Hepatocyte (in vitro differentiated cells): ENCODE measurements around the gene KPNB1.

ENCODE experiments used
- EZH2phosphoT487 ChIP-seq: fragments of 200-600 bp; sonication (generic); IDR thresholded peaks from one replicate; pipeline ENCODE4 v1.6.1; 2018; ENCODE audit warnings: antibody characterized with exemption, mild to moderate bottlenecking, low read depth, moderate library complexity; ENCODE audit not compliant: unreplicated experiment, severe bottlenecking
- TF ChIP-seq, protein P1 (sequence below): fragments of 200-600 bp; sonication (generic); IDR thresholded peaks from 2 replicates; pipeline ENCODE4 v1.5.1; 2016; ENCODE audit warnings: antibody characterized with exemption, mild to moderate bottlenecking; ENCODE audit not compliant: poor library complexity

GRCh38 chr17:47703671-47704070, 54.0 kb downstream of the KPNB1 start:
- TF ChIP-seq, protein P1, sequence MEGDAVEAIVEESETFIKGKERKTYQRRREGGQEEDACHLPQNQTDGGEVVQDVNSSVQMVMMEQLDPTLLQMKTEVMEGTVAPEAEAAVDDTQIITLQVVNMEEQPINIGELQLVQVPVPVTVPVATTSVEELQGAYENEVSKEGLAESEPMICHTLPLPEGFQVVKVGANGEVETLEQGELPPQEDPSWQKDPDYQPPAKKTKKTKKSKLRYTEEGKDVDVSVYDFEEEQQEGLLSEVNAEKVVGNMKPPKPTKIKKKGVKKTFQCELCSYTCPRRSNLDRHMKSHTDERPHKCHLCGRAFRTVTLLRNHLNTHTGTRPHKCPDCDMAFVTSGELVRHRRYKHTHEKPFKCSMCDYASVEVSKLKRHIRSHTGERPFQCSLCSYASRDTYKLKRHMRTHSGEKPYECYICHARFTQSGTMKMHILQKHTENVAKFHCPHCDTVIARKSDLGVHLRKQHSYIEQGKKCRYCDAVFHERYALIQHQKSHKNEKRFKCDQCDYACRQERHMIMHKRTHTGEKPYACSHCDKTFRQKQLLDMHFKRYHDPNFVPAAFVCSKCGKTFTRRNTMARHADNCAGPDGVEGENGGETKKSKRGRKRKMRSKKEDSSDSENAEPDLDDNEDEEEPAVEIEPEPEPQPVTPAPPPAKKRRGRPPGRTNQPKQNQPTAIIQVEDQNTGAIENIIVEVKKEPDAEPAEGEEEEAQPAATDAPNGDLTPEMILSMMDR: no peak
- no peak for TF ChIP-seq EZH2phosphoT487
